ENCODE measurements around the gene RPL15.
"Not testable (repeated sequence)": the region's sequence is repeated elsewhere in the genome, so short reads cannot be mapped to it uniquely, and the experiment has no call there.

Gene RPL15

DNA sequence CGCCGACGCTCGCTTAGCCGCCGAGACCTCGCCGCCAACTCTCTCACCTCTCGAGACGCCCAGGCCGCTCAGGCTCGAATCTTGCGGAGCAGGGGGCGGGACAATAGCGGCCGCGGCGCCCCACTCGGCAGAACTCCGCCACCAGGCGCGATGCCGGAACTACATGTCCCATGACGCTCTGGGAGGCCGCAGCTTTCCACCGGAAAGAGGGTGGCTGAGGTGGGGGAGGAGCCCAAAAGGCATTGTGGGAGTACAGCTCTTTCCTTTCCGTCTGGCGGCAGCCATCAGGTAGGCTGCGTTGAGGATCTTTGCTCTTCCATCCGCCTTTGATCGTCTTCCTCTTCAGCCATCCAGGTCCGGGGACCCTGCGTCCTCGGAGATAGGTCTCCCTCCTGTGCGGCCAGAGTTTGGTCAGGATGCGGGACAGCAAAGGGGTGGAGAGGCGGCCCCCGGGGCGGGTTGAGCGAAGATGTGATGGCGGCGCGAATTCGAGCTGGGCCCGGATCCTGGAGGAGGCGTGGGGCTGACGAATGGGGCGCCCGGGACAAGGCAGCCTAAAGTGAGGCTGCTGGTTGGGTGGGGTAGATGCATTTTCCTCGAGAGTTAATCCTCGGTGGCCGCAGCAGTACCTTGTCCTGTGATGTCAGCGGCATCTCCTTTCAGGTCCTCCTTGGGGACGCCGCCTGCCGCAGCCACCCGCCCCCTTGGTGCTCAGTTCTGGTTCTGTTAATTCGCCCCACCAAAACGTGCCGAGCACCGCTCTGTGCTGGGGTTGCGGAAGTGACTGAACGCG, at the start of gene RPL15, which contains the start of gene NKIRAS1:
Gene RPL15 (plus strand): TSS at position 247 of the 793 bp plus-strand sequence. CDS start 728 bp downstream, outside the sequence.
Gene NKIRAS1 (minus strand): TSS at position 105 of the 793 bp plus-strand sequence. CDS start 6,086 bp downstream, outside the sequence.
- DNase-seq (ENCODE audit: low read depth in 2 of 2) = peak; percentile 94 to 97

DNA sequence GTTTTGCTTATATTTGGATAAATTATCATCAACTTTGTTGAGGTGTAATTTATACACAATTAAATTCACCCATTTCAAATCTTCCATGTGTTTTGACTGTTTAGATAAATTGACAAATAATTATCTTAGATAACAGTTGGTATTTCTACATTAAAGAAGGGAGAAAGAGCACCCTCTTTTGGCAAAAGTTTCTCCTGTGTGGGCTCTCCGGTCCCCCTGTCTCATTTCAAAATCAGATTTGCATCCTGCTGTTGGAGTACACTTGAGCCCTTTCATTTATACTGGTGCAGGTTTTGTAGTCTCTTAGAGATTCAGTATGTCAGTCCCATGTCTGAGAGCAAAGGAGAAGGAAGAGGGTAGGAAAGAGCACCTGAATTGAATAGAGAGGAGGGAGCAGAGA, 49.5 kb upstream of the RPL15 start:
- DNase-seq (ENCODE audit: low read depth in 2 of 2) = no peak

DNA sequence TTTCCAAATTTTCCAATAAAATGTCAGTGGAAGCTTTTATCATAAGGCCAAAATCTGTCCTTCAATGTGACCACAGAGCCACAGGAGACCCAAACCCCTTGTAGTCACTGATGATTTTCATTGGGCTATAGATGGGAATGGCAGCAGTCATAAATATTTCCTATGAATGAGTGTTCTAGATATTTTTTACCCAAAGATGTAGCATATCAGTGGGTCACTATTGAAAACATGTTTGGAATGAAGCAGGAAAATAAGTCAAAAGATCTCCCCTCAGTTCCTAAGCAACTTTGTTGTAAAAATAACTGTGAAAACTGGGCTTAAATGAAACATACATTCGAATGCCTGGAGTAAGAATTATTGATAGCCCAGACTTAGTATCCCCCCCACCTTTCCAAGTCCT, 49.1 kb upstream of the RPL15 start:
- no peak for DNase-seq (ENCODE audit: low read depth in 2 of 2)

GRCh38 chr3:23869977-23870662, 46.8 kb upstream of the RPL15 start:
- no peak for DNase-seq (ENCODE audit: low read depth in 2 of 2)

DNA sequence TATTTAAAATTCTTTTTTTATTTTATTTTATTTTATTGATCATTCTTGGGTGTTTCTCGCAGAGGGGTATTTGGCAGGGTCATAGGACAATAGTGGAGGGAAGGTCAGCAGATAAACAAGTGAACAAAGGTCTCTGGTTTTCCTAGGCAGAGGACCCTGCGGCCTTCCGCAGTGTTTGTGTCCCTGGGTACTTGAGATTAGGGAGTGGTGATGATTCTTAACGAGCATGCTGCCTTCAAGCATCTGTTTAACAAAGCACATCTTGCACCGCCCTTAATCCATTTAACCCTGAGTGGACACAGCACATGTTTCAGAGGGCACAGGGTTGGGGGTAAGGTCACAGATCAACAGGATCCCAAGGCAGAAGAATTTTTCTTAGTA, 46.3 kb upstream of the RPL15 start:
- DNase-seq (ENCODE audit: low read depth in 2 of 2) = not testable (repeated sequence)

DNA sequence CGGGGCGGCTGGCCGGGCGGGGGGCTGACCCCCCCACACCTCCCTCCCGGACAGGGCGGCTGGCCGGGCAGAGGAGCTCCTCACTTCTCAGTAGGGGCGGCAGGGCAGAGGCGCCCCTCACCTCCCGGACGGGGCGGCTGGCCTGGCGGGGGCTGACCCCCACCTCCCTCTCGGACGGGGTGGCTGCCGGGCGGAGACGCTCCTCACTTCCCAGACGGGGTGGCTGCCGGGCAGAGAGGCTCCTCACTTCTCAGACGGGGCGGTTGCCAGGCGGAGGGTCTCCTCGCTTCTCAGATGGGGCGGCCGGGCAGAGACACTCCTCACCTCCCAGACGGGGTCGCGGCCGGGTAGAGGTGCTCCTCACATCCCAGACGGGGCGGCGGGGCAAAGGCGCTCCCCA, 45.6 kb upstream of the RPL15 start:
- DNase-seq (ENCODE audit: low read depth in 2 of 2) = not testable (repeated sequence)

GRCh38 chr3:23872330-23872729, 44.6 kb upstream of the RPL15 start:
- DNase-seq (ENCODE audit: low read depth in 2 of 2) = no peak

- DNase-seq (ENCODE audit: low read depth in 2 of 2) = no peak
Measured at GRCh38 chr3:23873941-23874340, 43.0 kb upstream of the RPL15 start.

DNA sequence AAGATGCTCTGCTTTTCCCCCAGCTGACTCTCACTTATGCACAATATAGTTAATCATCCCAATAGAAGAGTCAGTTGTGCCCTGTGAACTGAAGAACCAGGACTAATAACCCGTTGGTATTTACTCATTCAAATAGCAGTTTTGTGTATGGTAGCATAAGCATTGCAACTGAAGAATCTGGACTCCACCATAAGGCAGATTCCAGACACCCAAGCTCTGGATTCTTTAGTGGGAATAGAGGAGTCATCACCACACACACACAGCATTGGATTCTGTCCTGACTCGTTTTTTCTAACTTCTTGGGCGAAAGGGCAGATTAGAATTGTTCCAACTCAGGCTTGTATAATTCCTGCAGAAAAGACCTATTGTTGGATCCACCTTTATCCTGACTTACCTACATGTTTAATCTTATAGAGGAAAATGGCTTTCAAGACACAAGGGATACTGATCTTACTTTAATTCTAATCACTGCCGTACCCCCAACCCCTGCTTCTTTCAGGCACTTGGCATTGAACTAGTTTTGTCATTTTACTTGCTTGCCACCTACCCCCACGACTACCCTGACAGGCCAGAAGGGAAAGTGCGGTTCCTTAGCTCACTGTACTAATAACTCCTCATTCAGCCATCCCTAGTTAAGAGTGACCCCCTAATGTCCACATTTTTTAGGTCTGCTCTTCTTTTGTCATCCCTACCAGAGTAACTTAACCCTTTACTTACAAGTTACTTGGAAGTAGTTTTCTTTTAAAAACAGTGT, 42.4 kb upstream of the RPL15 start:
- no peak for DNase-seq (ENCODE audit: low read depth in 2 of 2)

DNA sequence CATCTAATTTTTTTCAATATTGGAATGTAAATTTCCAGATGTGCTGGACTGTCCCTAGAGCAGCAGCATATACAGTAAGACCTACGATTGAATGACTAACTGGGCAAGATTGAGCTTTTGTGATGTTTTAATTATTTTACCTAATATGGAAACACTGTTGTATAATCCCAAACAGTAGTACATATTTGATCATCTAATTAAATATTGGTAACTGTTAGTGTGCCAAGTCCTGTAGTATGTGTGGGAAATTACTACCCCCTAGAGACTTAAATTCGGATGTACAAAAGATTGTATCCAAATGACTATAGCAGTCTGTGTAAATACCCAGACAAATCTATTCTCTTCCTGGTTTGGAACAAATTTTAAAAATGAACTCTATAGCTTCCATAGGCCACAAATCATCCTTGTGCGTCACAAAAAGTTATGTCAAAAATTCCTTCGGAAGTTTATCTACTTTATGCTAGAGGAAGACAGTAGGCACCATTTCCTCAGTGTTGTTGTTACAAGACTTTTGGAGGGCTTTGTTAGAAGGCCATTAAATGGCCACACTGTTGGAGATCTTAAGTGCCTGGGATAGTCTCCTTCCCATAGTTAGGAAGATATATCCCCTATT, 41.7 kb upstream of the RPL15 start:
- no peak for DNase-seq (ENCODE audit: low read depth in 2 of 2)

DNA sequence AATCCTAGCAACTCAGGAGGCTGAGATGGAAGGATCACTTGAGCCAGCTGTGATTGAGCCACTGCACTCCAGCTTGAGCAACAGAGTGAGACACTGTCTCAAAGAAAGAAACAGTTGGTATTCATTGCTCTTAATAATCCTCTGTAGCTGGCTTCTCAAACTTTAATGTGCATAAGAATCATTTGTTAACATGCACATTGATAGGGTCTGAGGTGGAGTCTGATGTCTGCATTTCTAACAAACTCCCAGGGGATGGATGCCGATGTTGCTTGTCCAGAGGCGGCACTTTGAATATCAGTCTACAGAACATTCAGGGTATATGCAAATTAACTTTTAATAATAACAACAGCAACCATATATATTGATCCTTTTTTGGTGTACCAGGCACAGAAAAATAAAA, 40.0 kb upstream of the RPL15 start:
- DNase-seq (ENCODE audit: low read depth in 2 of 2) = no peak

DNA sequence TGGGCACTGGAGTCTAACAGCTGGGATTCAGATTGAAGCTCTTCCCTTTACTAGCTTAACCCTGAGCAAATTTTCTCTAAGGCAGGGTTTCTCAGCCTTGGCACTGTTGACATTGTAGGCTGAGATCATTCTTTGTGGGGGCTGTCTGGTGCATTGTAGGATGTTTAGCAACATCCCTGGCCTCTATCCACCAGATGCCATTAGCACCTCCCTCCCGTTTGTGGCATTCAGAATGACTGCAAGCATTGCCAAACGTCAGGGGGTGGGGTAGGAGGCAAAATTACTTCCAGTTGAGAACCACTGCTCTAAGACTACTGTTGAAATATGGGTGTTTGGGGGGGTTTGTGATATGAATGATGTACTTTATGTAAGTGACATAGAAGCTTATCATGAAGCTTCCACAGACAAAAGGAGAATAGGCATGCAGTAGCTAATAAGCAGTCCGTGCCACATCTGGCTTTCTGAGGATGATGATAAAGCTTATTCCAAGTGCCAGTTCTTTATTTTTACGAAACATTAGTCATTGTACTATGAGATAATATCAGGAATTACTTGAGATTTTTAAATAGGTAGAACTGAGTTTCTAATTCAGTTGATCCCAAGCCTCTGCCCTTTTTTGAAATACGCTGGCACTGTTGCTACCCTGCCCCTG, 39.5 kb upstream of the RPL15 start:
- no peak for DNase-seq (ENCODE audit: low read depth in 2 of 2)

- DNase-seq (ENCODE audit: low read depth in 2 of 2) = no peak
Measured at GRCh38 chr3:23879485-23879884, 37.4 kb upstream of the RPL15 start.

DNA sequence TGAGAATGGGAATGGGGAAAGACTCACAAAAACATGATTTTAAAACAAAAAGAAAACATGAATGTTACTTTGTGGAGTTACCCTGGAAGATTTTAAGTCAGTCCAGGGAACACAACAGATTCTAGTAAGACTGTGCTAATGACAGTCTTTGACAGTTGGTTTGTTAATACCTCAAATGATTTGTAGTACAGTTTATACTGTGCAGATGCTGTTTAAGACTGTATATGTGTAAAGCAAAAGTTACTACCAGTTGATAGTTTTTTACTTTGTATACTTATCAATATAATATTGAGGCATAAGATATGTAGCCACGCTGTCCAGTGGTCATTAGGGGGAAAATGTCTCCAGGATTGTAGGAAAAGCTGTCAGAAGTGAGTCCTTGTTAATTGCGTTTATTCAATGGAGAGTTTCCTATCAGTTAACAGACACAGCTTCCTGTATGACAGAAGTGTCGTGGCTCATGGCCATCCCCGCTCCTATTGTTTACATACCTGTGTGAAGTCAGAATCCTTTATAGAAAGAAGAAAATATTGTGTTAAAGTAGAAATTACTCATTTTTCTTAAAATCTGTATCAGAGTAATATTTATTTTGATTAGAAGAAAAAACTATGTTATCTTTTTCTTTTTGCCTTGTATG, 36.1 kb upstream of the RPL15 start:
- DNase-seq (ENCODE audit: low read depth in 2 of 2) = no peak

DNA sequence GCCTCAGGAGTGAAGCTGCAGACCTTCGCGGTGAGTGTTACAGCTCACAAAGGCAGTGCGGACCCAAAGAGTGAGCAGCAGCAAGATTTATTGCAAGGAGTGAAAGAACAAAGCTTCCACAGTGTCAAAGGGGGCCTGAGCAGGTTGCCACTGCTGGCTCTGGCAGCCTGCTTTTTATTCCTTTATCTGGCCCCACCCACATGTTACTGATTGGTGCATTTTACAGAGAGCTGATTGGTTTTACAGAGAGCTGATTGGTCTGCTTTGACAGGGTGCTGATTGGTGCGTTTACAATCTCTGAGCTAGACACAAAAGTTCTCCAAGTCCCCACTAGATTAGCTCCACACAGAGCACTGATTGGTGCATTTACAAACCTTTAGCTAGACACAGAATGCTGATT, 34.9 kb upstream of the RPL15 start:
- not testable (repeated sequence) for DNase-seq (ENCODE audit: low read depth in 2 of 2)

- no peak for DNase-seq (ENCODE audit: low read depth in 2 of 2)
Measured at GRCh38 chr3:23882487-23882918, 34.4 kb upstream of the RPL15 start.

GRCh38 chr3:23884481-23884880, 32.5 kb upstream of the RPL15 start:
- no peak for DNase-seq (ENCODE audit: low read depth in 2 of 2)

- no peak for DNase-seq (ENCODE audit: low read depth in 2 of 2)
Measured at GRCh38 chr3:23885210-23885609, 31.7 kb upstream of the RPL15 start.

DNA sequence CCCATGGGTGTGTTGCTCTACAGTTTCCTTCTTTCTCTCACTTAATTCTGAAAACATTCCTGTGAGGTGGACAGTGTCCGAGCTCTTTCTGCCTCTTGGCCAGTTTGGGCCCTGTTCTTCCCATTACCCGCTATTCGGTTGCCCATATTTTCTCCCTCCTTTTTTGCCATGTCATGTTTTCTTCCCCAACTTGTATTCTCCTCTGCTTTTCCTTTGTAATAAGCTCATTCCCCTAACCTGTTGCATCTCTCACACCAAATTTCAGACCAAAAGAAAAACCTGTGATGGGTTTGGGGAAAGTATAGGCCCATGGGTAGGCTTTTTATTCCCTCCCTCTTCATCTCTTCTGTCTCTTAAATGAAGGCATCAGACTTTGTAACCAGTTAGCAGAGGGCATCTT, 30.6 kb upstream of the RPL15 start:
- no peak for DNase-seq (ENCODE audit: low read depth in 2 of 2)

DNA sequence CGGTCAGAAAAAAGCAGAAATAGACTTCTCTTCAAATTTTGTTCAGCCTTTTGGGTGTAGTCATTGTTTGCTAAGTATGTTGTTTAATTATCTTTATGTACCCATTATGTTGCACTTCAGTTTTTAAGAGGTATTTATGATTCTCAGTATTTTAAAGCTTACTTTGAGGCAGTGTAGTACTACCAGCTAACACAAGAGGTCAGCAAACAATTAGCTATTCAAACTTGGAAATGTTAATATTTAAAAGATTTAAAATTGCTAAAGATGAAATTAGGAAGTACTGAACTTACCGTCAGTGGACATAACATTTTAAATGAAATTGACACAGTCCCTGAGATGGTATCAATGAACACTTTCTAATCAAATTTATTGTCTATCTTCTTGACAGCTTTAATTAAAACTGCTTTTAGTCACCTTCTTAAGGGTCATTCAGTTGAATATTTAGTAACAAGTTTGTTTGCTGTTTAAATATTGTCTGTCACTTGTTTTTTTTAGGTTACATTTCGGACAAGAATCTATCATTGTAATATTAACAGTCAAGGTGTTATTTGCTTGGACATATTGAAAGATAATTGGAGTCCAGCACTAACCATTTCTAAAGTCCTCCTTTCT, 28.2 kb upstream of the RPL15 start:
- no peak for DNase-seq (ENCODE audit: low read depth in 2 of 2)

DNA sequence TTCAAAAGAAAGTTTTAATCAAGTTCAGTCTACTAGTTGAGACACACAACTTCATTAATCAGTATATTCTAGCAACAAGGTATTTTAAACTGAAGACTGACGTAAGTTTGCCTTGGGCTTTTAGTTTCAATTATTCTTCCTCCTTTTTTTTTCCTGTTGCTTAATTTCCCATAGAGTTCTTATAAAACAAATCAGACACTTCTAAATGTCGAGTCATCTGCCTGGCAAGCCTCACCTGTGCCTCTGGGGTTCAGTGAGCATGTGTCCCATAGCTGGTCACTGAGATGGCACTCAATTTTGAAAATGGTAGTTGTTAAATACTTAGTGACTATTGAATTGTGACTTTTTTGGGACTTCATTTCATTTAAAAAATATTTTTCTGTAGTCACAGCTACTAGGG, 27.5 kb upstream of the RPL15 start:
- no peak for DNase-seq (ENCODE audit: low read depth in 2 of 2)

Data from stimulated activated CD8-positive, alpha-beta memory T cell treated with anti-CD3 and anti-CD28 coated beads, Interleukin-15, amount 100 ng/mL, for 4 hours (primary cell).